Measurements from ENCODE around the gene SRRM4.
"Not testable (repeated sequence)": the region's sequence is repeated elsewhere in the genome, so short reads cannot be mapped to it uniquely, and the experiment has no call there.

Gene SRRM4

GRCh38 chr12:119069147-119069642 lies 87.9 kb downstream of the SRRM4 start:
- no peak for DNase-seq (ENCODE audit: low read depth in 2 of 2)

GRCh38 chr12:119071176-119071575 lies 89.8 kb downstream of the SRRM4 start:
- DNase-seq (ENCODE audit: low read depth in 2 of 2) = no peak

- DNase-seq (ENCODE audit: low read depth in 2 of 2) = no peak
Observed at GRCh38 chr12:119071638-119072231, 90.4 kb downstream of the SRRM4 start.

GRCh38 chr12:119072440-119072839 lies 91.1 kb downstream of the SRRM4 start:
- no peak for DNase-seq (ENCODE audit: low read depth in 2 of 2)

- DNase-seq (ENCODE audit: low read depth in 2 of 2) = no peak
Observed at GRCh38 chr12:119075222-119075787, 94.0 kb downstream of the SRRM4 start.

GRCh38 chr12:119075918-119076317 lies 94.6 kb downstream of the SRRM4 start:
- no peak for DNase-seq (ENCODE audit: low read depth in 2 of 2)

GRCh38 chr12:119079530-119079929 lies 98.2 kb downstream of the SRRM4 start:
- DNase-seq (ENCODE audit: low read depth in 2 of 2) = no peak

GRCh38 chr12:119082016-119082415 lies 100.7 kb downstream of the SRRM4 start:
- no peak for DNase-seq (ENCODE audit: low read depth in 2 of 2)

- DNase-seq (ENCODE audit: low read depth in 2 of 2) = no peak
Observed at GRCh38 chr12:119082496-119082895, 101.2 kb downstream of the SRRM4 start.

- DNase-seq (ENCODE audit: low read depth in 2 of 2) = no peak
Observed at GRCh38 chr12:119088685-119089379, 107.5 kb downstream of the SRRM4 start.

GRCh38 chr12:119089380-119090013 lies 108.2 kb downstream of the SRRM4 start:
- DNase-seq (ENCODE audit: low read depth in 2 of 2) = no peak

GRCh38 chr12:119090276-119090675 lies 108.9 kb downstream of the SRRM4 start:
- DNase-seq (ENCODE audit: low read depth in 2 of 2) = no peak

GRCh38 chr12:119090865-119091264 lies 109.5 kb downstream of the SRRM4 start:
- no peak for DNase-seq (ENCODE audit: low read depth in 2 of 2)

GRCh38 chr12:119096429-119097202 lies 115.3 kb downstream of the SRRM4 start:
- DNase-seq (ENCODE audit: low read depth in 2 of 2) = no peak

- no peak for DNase-seq (ENCODE audit: low read depth in 2 of 2)
Observed at GRCh38 chr12:119100933-119101332, 119.6 kb downstream of the SRRM4 start.

GRCh38 chr12:119102274-119102673 lies 120.9 kb downstream of the SRRM4 start:
- DNase-seq (ENCODE audit: low read depth in 2 of 2) = no peak

- no peak for DNase-seq (ENCODE audit: low read depth in 2 of 2)
Observed at GRCh38 chr12:119102714-119103113, 121.4 kb downstream of the SRRM4 start.

GRCh38 chr12:119104969-119105368 lies 123.6 kb downstream of the SRRM4 start:
- DNase-seq (ENCODE audit: low read depth in 2 of 2) = not testable (repeated sequence)

GRCh38 chr12:119113496-119113986 lies 132.2 kb downstream of the SRRM4 start:
- DNase-seq (ENCODE audit: low read depth in 2 of 2) = no peak

- no peak for DNase-seq (ENCODE audit: low read depth in 2 of 2)
Observed at GRCh38 chr12:119114294-119114693, 133.0 kb downstream of the SRRM4 start.

- DNase-seq (ENCODE audit: low read depth in 2 of 2) = no peak
Observed at GRCh38 chr12:119115296-119115905, 134.1 kb downstream of the SRRM4 start.
